Transverse colon (tissue), 4 donors: ENCODE data around the gene TREX2. TPM values are rescaled to one million over a fixed set of nuclear protein-coding genes. Genes with fewer than 3 reads are reported as not detected.

Experiments
- DNase-seq: peaks from one replicate; pipeline ENCODE4 v3.0.0-alpha.2; 2019
- H3K27ac ChIP-seq, 4 donors: fragments of 200-600 bp; sonication (generic); 2 replicates each; pipeline ENCODE4 v1.5.1; 2016 to 2018; ENCODE audit warnings: inconsistent platforms in 4 of 4
- H3K27me3 ChIP-seq: fragments of 200-600 bp; sonication (generic); 2 replicates; pipeline ENCODE4 v1.5.1; 2017; ENCODE audit warnings: inconsistent platforms
- H3K36me3 ChIP-seq, 4 donors: fragments of 200-600 bp; sonication (generic); 2 replicates each; pipeline ENCODE4 v1.5.1; 2017 to 2019; ENCODE audit warnings: inconsistent platforms in 4 of 4
- H3K4me1 ChIP-seq, 4 donors: fragments of 200-600 bp; sonication (generic); 2 replicates each; pipeline ENCODE4 v1.5.1; 2017 to 2020; ENCODE audit warnings: inconsistent platforms in 4 of 4
- H3K4me3 ChIP-seq, 4 donors: fragments of 200-600 bp; sonication (generic); 1 replicate in 1 of 4; 2 replicates in 3 of 4; pipeline versions ENCODE4 v1.5.1 to v1.6.1; 2017 to 2019; ENCODE audit warnings: inconsistent platforms in 4 of 4
- H3K9me3 ChIP-seq, 2 donors: fragments of 200-600 bp; sonication (generic); 2 replicates each; pipeline ENCODE4 v1.5.1; 2017 to 2019; ENCODE audit warnings: inconsistent platforms in 2 of 2
- EP300 ChIP-seq: sonication (generic); formaldehyde crosslinking; IDR thresholded peaks from one replicate; pipeline ENCODE4 v1.6.1; 2017; ENCODE audit warnings: antibody characterized with exemption, low read depth
- POLR2A ChIP-seq: fragments of 450-650 bp; IDR thresholded peaks from one replicate; pipeline ENCODE4 v1.6.1; 2016; ENCODE audit warnings: antibody characterized with exemption, mild to moderate bottlenecking, moderate library complexity
- POLR2AphosphoS5 ChIP-seq, 3 donors: sonication (generic); formaldehyde crosslinking; IDR thresholded peaks; one replicate each; pipeline ENCODE4 v1.6.1; 2016; ENCODE audit warnings: antibody characterized with exemption in 3 of 3
- WGBS, 2 donors: methylation state at CpG; one replicate each; pipeline ENCODE4 v1.1.5; 2018; ENCODE audit warnings: low coverage in 1 of 2; 5-methylcytosine and 5-hydroxymethylcytosine counted together
- in situ Hi-C, 4 donors: fragments of 200-750 bp; cut with MboI; loops; one replicate each; pipeline versions ENCODE4 v1.15.0 to v1.15.1; 2017; ENCODE audit warnings: low sequenced_read_pairs in 3 of 4, low pct_ligation_motif_present in 1 of 4, low pct_unique_long_range_greater_than_20kb in 1 of 4
- intact Hi-C: fragments of 100-400 bp; cut with DNase I; formaldehyde crosslinking; loops from one replicate; pipeline ENCODE4 v1.15.1; 2023; ENCODE audit warnings: low total_unique reads
- total RNA-seq, 4 donors: library from RNA; depleted of rRNA; stranded (reverse); fragments of >200 nt; gene quantifications; one replicate each; pipeline ENCODE4 v1.1.0, GENCODE V29; 2016
- TF ChIP-seq, protein P1 (sequence below), 5 experiments: fragments of 200-600 bp in 3 of 5; fragments of 450-650 bp in 2 of 5; sonication (generic) in 3 of 5; IDR thresholded peaks; 1 replicate in 2 of 5; 2 replicates in 3 of 5; pipeline ENCODE4 v1.5.1; 2016 to 2017; ENCODE audit warnings: antibody characterized with exemption in 5 of 5, inconsistent platforms in 3 of 5, mild to moderate bottlenecking in 2 of 5, moderate library complexity in 1 of 5

TREX2 gene
- total RNA-seq, 4 donors from 2014 or later: 0.55 to 2.0 (median 1.4) TPM; not detected in 1

DNA sequence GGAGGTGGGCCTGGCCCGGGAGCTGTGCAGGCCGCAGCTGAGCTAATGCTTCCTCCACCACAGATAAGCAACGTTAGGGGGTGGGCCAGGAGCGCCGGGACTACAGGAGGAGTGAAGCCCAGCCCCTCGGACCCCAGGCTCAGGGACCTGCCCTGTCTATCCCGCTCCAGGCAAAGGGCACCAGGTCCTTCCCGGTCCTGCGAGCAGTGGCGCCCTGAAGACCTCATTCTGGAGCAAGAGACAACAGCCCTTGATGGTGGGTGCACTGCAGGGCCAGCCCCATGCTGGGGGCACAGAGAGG, 730 bp upstream of the TREX2 start:
- H3K9me3 ChIP-seq: no peaks in the 10 kb centered on the region
- no peak overlapping the region for H3K4me3 ChIP-seq
- in situ Hi-C loops: no loop called here
- intact Hi-C loops: no loop called here
- WGBS, 2 donors: 79% methylated on average over 10 of the region's 10 CpGs; no CpG with 5 or more reads in 1 of the 2 donors
- no peaks in the 10 kb centered on the region for H3K27me3 ChIP-seq
- no peak for DNase-seq
- no peaks in the 10 kb centered on the region for H3K4me1 ChIP-seq
- TF ChIP-seq, protein P1, sequence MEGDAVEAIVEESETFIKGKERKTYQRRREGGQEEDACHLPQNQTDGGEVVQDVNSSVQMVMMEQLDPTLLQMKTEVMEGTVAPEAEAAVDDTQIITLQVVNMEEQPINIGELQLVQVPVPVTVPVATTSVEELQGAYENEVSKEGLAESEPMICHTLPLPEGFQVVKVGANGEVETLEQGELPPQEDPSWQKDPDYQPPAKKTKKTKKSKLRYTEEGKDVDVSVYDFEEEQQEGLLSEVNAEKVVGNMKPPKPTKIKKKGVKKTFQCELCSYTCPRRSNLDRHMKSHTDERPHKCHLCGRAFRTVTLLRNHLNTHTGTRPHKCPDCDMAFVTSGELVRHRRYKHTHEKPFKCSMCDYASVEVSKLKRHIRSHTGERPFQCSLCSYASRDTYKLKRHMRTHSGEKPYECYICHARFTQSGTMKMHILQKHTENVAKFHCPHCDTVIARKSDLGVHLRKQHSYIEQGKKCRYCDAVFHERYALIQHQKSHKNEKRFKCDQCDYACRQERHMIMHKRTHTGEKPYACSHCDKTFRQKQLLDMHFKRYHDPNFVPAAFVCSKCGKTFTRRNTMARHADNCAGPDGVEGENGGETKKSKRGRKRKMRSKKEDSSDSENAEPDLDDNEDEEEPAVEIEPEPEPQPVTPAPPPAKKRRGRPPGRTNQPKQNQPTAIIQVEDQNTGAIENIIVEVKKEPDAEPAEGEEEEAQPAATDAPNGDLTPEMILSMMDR (IDR thresholded peaks at IDR 0.05): no peak
- no peak overlapping the region for H3K27ac ChIP-seq
- H3K36me3 ChIP-seq: no peaks in the 10 kb centered on the region

DNA sequence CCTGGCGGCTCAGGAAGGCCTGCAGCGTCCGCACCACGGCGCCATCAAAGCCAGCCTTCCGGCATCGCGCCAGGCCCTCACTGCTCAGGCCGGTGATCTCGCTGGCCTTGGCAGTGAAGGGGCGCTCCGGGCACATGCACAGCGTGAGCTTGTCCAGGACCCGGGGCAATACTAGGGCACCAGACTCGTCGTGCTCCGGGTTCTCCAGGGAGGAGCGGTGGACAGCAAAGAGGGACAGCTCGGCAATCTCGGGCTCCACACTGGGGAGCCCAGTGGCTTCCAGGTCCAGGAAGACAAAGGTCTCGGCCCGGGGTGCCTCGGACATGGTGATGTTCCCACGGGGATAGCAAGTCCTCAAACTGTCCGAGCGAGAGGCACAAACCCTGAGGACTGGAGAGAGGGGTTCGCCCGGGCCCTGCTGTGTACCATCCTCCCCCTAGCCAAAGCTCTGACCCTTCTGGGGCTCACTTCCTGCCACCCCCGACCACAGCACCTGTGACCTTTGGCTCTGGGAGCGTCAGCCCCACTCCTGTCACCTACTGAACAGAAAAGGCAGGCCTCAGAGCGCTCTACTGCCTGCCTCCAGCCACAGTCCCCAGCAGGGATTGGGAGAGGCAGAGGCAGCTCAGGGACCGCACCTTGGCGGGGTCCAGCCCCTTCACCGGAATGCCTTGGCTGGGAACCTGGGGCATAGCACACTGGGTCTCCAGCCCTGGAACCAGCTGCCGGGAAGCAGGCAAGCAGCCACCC, 575 bp downstream of the TREX2 start:
- no peak for DNase-seq
- Histone ChIP-seq H3K9me3 (no peaks in the 10 kb centered on the region), H3K36me3 (no peaks in the 10 kb centered on the region), H3K4me1 (no peaks in the 10 kb centered on the region), H3K27ac (no peak overlapping the region), H3K4me3 (no peak overlapping the region), H3K27me3 (no peaks in the 10 kb centered on the region)
- in situ Hi-C loops: no loop called here
- WGBS, 2 donors: 90% methylated on average over 21 of the region's 35 CpGs; no CpG with 5 or more reads in 1 of the 2 donors
- intact Hi-C loops: no loop called here
- TF ChIP-seq, protein P1 (IDR thresholded peaks at IDR 0.05): no peak
- TF ChIP-seq POLR2AphosphoS5 (IDR thresholded peaks at IDR 0.05) (no peak), POLR2A (no peak), EP300 (no peak)

DNA sequence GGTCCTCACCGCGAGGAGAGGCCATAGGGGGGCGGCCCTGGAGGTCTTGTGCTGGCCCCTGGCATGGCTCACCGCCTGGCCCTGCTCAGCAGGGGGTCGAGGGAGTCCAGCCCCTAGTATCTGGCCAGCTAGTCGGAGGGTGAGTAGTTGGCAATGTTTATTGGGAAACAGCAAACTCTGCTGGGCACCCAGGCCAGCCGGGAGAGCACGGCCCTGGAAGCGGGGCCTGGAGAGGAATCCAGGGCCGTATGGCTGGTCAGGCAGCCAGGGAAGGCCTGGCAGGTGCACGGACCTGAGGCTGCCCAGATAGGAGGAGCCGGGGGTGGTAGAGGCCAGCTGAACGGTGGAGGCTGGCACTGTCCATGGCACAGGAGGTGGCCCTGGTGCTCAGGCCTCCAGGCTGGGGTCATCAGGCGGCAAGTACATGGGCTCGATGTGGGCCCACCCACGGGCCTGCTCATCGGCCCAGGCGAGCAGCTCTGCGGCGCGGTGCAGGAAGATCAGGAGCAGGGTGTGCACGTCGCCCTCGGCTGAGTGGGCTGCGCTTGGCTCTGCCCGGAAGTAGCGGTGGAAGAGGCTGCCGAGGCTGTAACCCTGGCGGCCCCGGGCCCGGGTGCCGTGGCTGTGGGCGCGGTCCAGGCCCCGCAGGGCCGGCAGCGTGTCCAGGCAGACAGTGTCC, 1.4 kb downstream of the TREX2 start:
- in situ Hi-C loops (no loop called here), intact Hi-C loops (no loop called here)
- TF ChIP-seq, protein P1 (IDR thresholded peaks at IDR 0.05): no peak
- TF ChIP-seq POLR2AphosphoS5 (IDR thresholded peaks at IDR 0.05) (no peak), EP300 (no peak), POLR2A (no peak)
- Histone ChIP-seq H3K27ac (no peak overlapping the region), H3K27me3 (no peaks in the 10 kb centered on the region), H3K4me3 (no peak overlapping the region), H3K4me1 (no peaks in the 10 kb centered on the region), H3K36me3 (no peaks in the 10 kb centered on the region), H3K9me3 (no peaks in the 10 kb centered on the region)
- 87% methylated on average over 34 of the region's 37 CpGs; no CpG with 5 or more reads in 1 of the 2 donors for WGBS, 2 donors
- DNase-seq: no peak

DNA sequence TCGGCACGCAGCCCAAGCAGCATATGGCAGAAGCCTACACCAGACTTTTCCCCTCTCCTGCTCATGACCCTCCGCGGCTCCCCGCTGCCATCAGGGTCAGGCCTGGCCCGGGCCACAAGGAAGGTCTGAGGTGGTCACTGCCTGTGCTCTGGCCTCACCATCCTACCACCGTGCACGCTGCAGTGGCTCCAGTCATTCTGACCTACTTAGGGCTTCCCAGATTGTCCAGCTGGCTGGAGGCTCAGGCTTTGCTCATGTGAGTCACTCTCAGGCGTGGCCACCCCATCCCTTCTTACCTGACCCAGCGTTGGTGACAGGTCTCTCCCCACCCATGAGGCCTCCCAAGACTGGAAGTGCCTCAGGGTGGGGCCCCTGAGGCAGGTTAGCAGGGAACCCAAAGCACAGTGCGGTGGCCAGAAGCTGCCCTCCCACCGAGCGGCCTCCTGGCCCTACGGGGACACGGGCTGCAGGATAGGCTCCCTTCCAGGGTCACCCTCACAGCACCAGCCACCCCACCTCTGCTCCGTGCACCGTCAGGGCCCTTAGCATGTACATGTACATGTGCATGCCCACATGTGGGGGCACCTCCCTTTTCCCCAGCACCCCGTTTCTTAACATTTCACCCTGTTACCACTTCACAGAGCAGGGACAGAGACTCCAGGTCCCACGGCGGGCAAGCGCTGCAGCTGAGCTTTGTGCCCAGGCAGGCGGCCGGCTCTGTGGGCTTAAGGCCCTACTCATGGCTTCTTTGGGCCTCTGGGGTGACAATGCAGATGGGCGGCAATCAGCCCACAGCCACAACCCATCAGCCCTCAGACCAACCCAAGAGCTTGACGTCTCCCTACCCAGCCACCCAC, 2.2 kb downstream of the TREX2 start:
- Histone ChIP-seq H3K4me1 (no peaks in the 10 kb centered on the region), H3K27ac (no peak overlapping the region), H3K27me3 (no peaks in the 10 kb centered on the region), H3K36me3 (no peaks in the 10 kb centered on the region), H3K4me3 (no peak overlapping the region), H3K9me3 (no peaks in the 10 kb centered on the region)
- 85% methylated on average over 25 of the region's 25 CpGs; no CpG with 5 or more reads in 1 of the 2 donors for WGBS, 2 donors
- intact Hi-C loops (no loop called here), in situ Hi-C loops (no loop called here)
- no peak for DNase-seq
- TF ChIP-seq POLR2AphosphoS5 (IDR thresholded peaks at IDR 0.05) (no peak), EP300 (no peak), POLR2A (no peak)
- TF ChIP-seq, protein P1 (IDR thresholded peaks at IDR 0.05): no peak
